Liver (tissue), 9 donors: Measurements from ENCODE around the gene SMARCD2. TPM values are rescaled to one million over a fixed set of nuclear protein-coding genes. Genes with fewer than 3 reads are reported as not detected.

Source experiments
- DNase-seq: peaks from one replicate; pipeline ENCODE4 v3.0.0-alpha.2; 2017; ENCODE audit warnings: low spot score
- H3K27ac ChIP-seq, 2 donors: one replicate each; pipeline ENCODE4 v1.7.0; 2013; ENCODE audit warnings: inconsistent platforms in 2 of 2, low read length in 2 of 2, control low read depth in 1 of 2, low read depth in 1 of 2, mild to moderate bottlenecking in 1 of 2
- H3K27me3 ChIP-seq, 4 donors: one replicate each; pipeline versions ENCODE4 v1.6.1 to v1.7.0; 2013; ENCODE audit warnings: low read length in 3 of 4, inconsistent platforms in 1 of 4, mild to moderate bottlenecking in 1 of 4, moderate library complexity in 1 of 4; ENCODE audit not compliant: control insufficient read depth in 4 of 4, insufficient read depth in 4 of 4
- H3K36me3 ChIP-seq, 4 donors: one replicate each; pipeline versions ENCODE4 v1.6.1 to v1.7.0; 2013; ENCODE audit warnings: low read length in 3 of 4, mild to moderate bottlenecking in 3 of 4, low read depth in 1 of 4, moderate library complexity in 1 of 4; ENCODE audit not compliant: control insufficient read depth in 4 of 4, insufficient read depth in 3 of 4
- H3K4me1 ChIP-seq, 4 donors: one replicate each; pipeline versions ENCODE4 v1.6.1 to v1.7.0; 2013; ENCODE audit warnings: low read length in 3 of 4, mild to moderate bottlenecking in 3 of 4, moderate library complexity in 1 of 4; ENCODE audit not compliant: control insufficient read depth in 4 of 4, insufficient read depth in 4 of 4
- H3K4me3 ChIP-seq, 3 donors: one replicate each; pipeline versions ENCODE4 v1.6.1 to v1.7.0; 2013; ENCODE audit warnings: low read length in 3 of 3, control low read depth in 1 of 3, low read depth in 1 of 3, mild to moderate bottlenecking in 1 of 3
- H3K9ac ChIP-seq, 2 donors: one replicate each; pipeline ENCODE4 v1.7.0; 2013; ENCODE audit warnings: low read length in 2 of 2, mild to moderate bottlenecking in 2 of 2, moderate library complexity in 2 of 2, control low read depth in 1 of 2, low read depth in 1 of 2
- H3K9me3 ChIP-seq, 4 donors: one replicate each; pipeline versions ENCODE4 v1.6.1 to v1.7.0; 2013; ENCODE audit warnings: low read length in 3 of 4; ENCODE audit not compliant: control insufficient read depth in 4 of 4
- ATF3 ChIP-seq: IDR thresholded peaks from 2 replicates; pipeline ENCODE4 v1.6.1; 2016; ENCODE audit warnings: antibody characterized with exemption
- EGR1 ChIP-seq, 2 donors: IDR thresholded peaks; 2 replicates each; pipeline ENCODE4 v1.6.1; 2016 to 2018; ENCODE audit warnings: antibody characterized with exemption in 2 of 2, low read depth in 2 of 2
- FOXA2 ChIP-seq: IDR thresholded peaks from 2 replicates; pipeline ENCODE4 v1.6.1; 2016; ENCODE audit warnings: antibody characterized with exemption
- GABPA ChIP-seq, 2 donors: IDR thresholded peaks in 1 of 2; conservative IDR thresholded peaks in 1 of 2; 2 replicates each; pipeline ENCODE4 v1.6.1; 2016; ENCODE audit warnings: antibody characterized with exemption in 2 of 2, mild to moderate bottlenecking in 1 of 2, moderate library complexity in 1 of 2
- HNF4A ChIP-seq, 2 donors: conservative IDR thresholded peaks; 2 replicates each; pipeline ENCODE4 v1.6.1; 2016; ENCODE audit warnings: antibody characterized with exemption in 2 of 2, mild to moderate bottlenecking in 2 of 2
- HNF4G ChIP-seq: IDR thresholded peaks from 2 replicates; pipeline ENCODE4 v1.6.1; 2016; ENCODE audit warnings: antibody characterized with exemption
- NR2F2 ChIP-seq: IDR thresholded peaks from 2 replicates; pipeline ENCODE4 v1.6.1; 2016; ENCODE audit warnings: antibody characterized with exemption
- RAD21 ChIP-seq, 2 donors: IDR thresholded peaks; 2 replicates each; pipeline ENCODE4 v1.6.1; 2016; ENCODE audit warnings: antibody characterized with exemption in 2 of 2, mild to moderate bottlenecking in 2 of 2
- RXRA ChIP-seq, 2 donors: IDR thresholded peaks; 2 replicates each; pipeline ENCODE4 v1.6.1; 2017 to 2018; ENCODE audit warnings: antibody characterized with exemption in 2 of 2, mild to moderate bottlenecking in 1 of 2
- SP1 ChIP-seq: IDR thresholded peaks from 2 replicates; pipeline ENCODE4 v1.6.1; 2018; ENCODE audit warnings: antibody characterized with exemption, mild to moderate bottlenecking
- TAF1 ChIP-seq: conservative IDR thresholded peaks from 2 replicates; pipeline ENCODE4 v1.6.1; 2016; ENCODE audit warnings: antibody characterized with exemption, mild to moderate bottlenecking
- YY1 ChIP-seq: IDR thresholded peaks from 2 replicates; pipeline ENCODE4 v1.6.1; 2016; ENCODE audit warnings: antibody characterized with exemption, mild to moderate bottlenecking
- WGBS: extraction: QIAGEN DNeasy Blood & Tissue Kit; methylation state at CpG from one replicate; pipeline ENCODE4 v1.1.7; 2013; 5-methylcytosine and 5-hydroxymethylcytosine counted together
- polyA plus RNA-seq, 2 donors: library from polyadenylated mRNA; stranded (reverse) in 1 of 2; unstranded in 1 of 2; fragments of 200-250 nt in 1 of 2; fragments of >200 nt in 1 of 2; fragmentation: Nextera tagmentation in 1 of 2; extraction: Ambion mirVana in 1 of 2; gene quantifications; one replicate each; pipeline versions ENCODE4 v1.2.1 to v1.2.3, GENCODE V29; 2013 to 2015
- total RNA-seq, 2 donors: library from RNA; depleted of rRNA; stranded (reverse); fragments of >200 nt; gene quantifications; one replicate each; pipeline ENCODE4 v1.2.3, GENCODE V29; 2014
- TF ChIP-seq, protein P1 (sequence below): IDR thresholded peaks from 2 replicates; pipeline ENCODE4 v1.6.1; 2016; ENCODE audit warnings: antibody characterized with exemption
- TF ChIP-seq, protein P2 (sequence below): IDR thresholded peaks from 2 replicates; pipeline ENCODE4 v1.6.1; 2016; ENCODE audit warnings: antibody characterized with exemption
- TF ChIP-seq, protein P3 (sequence below): fragments of 150-350 bp; IDR thresholded peaks from 2 replicates; pipeline ENCODE4 v1.5.1; 2017; ENCODE audit warnings: improper control_type of control experiment, low read depth, low read length; ENCODE audit not compliant: missing input control
- TF ChIP-seq, protein P4 (sequence below): IDR thresholded peaks from 2 replicates; pipeline ENCODE4 v1.6.1; 2016; ENCODE audit warnings: antibody characterized with exemption, mild to moderate bottlenecking
- donor health status: healthy.
- donor health status: healthy.
- donor health status: healthy.
- donor health status: healthy.
- donor health status: healthy.

SMARCD2 gene
- total and polyA plus RNA-seq, 4 donors: 14.5 to 67.9 (median 39.4) TPM

DNA sequence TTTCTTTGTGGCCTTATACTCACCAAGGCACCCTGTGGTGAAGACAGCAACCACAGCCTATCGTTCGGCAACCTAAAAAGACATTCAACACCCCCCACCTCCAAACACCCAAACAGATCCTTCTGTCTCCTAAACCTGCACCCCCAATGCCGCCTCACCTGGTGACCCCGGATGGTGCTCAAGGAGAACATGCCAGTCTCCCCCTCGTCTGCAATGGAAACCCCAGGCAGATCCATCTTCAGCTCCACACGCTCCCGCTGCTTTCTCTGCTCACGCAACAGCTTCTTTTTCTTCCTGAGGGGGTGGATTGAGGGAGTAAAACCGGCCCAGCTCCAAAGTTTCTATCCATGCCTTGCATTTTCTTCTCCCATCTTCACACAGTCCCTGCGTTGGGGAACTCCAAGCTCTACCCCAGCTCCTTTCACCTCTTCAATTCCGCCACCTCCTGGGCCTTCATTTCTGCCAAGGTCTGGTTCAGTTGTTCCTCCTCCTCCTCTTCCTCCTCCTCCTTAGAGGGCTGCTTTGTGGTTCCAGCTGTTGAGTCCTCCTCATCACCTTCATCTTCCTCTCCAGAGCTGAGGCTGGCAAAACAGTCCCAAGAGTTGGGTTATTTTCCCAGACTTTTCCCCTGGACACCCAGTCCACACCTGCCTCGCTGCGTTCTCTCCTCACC is 18.7 kb downstream of the SMARCD2 start:
- Histone ChIP-seq H3K27ac (no peak overlapping the region), H3K4me1 (peaks cover 0 to 34% (median 29%) of the 10 kb centered on the region in 4 donors), H3K4me3 (no peak overlapping the region), H3K27me3 (no peaks in the 10 kb centered on the region), H3K9me3 (no peaks in the 10 kb centered on the region), H3K9ac (no peak overlapping the region), H3K36me3 (peaks cover 4 to 61% (median 44%) of the 10 kb centered on the region in 4 donors)
- DNase-seq: no peak
- WGBS: 96% methylated on average over 13 of the region's 13 CpGs
- TF ChIP-seq HNF4A (conservative IDR thresholded peaks at IDR 0.05): no peak
- TF ChIP-seq HNF4G: no peak
- TF ChIP-seq FOXA2: no peak
- TF ChIP-seq EGR1 (IDR thresholded peaks at IDR 0.05; ENCODE audit: low read depth in 2 of 2): no peak
- no peak for TF ChIP-seq SP1
- no peak for TF ChIP-seq ATF3
- TF ChIP-seq YY1: no peak
- no peak for TF ChIP-seq RXRA (IDR thresholded peaks at IDR 0.05)
- TF ChIP-seq NR2F2: no peak
- TF ChIP-seq, protein P1, sequence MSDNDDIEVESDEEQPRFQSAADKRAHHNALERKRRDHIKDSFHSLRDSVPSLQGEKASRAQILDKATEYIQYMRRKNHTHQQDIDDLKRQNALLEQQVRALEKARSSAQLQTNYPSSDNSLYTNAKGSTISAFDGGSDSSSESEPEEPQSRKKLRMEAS: no peak
- TF ChIP-seq, protein P2, sequence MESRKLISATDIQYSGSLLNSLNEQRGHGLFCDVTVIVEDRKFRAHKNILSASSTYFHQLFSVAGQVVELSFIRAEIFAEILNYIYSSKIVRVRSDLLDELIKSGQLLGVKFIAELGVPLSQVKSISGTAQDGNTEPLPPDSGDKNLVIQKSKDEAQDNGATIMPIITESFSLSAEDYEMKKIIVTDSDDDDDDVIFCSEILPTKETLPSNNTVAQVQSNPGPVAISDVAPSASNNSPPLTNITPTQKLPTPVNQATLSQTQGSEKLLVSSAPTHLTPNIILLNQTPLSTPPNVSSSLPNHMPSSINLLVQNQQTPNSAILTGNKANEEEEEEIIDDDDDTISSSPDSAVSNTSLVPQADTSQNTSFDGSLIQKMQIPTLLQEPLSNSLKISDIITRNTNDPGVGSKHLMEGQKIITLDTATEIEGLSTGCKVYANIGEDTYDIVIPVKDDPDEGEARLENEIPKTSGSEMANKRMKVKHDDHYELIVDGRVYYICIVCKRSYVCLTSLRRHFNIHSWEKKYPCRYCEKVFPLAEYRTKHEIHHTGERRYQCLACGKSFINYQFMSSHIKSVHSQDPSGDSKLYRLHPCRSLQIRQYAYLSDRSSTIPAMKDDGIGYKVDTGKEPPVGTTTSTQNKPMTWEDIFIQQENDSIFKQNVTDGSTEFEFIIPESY: no peak
- TF ChIP-seq RAD21 (IDR thresholded peaks at IDR 0.05): no peak
- TF ChIP-seq, protein P3, sequence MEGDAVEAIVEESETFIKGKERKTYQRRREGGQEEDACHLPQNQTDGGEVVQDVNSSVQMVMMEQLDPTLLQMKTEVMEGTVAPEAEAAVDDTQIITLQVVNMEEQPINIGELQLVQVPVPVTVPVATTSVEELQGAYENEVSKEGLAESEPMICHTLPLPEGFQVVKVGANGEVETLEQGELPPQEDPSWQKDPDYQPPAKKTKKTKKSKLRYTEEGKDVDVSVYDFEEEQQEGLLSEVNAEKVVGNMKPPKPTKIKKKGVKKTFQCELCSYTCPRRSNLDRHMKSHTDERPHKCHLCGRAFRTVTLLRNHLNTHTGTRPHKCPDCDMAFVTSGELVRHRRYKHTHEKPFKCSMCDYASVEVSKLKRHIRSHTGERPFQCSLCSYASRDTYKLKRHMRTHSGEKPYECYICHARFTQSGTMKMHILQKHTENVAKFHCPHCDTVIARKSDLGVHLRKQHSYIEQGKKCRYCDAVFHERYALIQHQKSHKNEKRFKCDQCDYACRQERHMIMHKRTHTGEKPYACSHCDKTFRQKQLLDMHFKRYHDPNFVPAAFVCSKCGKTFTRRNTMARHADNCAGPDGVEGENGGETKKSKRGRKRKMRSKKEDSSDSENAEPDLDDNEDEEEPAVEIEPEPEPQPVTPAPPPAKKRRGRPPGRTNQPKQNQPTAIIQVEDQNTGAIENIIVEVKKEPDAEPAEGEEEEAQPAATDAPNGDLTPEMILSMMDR: no peak
- no peak for TF ChIP-seq TAF1
- no peak for TF ChIP-seq GABPA (IDR thresholded peaks at IDR 0.05 in 1 of 2, conservative IDR thresholded peaks at IDR 0.05 in 1 of 2)
- TF ChIP-seq, protein P4, sequence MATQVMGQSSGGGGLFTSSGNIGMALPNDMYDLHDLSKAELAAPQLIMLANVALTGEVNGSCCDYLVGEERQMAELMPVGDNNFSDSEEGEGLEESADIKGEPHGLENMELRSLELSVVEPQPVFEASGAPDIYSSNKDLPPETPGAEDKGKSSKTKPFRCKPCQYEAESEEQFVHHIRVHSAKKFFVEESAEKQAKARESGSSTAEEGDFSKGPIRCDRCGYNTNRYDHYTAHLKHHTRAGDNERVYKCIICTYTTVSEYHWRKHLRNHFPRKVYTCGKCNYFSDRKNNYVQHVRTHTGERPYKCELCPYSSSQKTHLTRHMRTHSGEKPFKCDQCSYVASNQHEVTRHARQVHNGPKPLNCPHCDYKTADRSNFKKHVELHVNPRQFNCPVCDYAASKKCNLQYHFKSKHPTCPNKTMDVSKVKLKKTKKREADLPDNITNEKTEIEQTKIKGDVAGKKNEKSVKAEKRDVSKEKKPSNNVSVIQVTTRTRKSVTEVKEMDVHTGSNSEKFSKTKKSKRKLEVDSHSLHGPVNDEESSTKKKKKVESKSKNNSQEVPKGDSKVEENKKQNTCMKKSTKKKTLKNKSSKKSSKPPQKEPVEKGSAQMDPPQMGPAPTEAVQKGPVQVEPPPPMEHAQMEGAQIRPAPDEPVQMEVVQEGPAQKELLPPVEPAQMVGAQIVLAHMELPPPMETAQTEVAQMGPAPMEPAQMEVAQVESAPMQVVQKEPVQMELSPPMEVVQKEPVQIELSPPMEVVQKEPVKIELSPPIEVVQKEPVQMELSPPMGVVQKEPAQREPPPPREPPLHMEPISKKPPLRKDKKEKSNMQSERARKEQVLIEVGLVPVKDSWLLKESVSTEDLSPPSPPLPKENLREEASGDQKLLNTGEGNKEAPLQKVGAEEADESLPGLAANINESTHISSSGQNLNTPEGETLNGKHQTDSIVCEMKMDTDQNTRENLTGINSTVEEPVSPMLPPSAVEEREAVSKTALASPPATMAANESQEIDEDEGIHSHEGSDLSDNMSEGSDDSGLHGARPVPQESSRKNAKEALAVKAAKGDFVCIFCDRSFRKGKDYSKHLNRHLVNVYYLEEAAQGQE: no peak
